GM21390 (cell line): ENCODE measurements around the gene SEMA6A.
A peak's percentile ranks its signal among the peaks of the same experiment; 100 is the strongest.

Experiments
- ATAC-seq: cut with Tn5 transposase; IDR thresholded peaks from one replicate; pipeline ENCODE4 v1.9.1; 2021; ENCODE audit not compliant: unreplicated experiment

The SEMA6A gene

GRCh38 chr5:116498503-116499048 lies 76.0 kb downstream of the SEMA6A start:
- no peak for ATAC-seq

DNA sequence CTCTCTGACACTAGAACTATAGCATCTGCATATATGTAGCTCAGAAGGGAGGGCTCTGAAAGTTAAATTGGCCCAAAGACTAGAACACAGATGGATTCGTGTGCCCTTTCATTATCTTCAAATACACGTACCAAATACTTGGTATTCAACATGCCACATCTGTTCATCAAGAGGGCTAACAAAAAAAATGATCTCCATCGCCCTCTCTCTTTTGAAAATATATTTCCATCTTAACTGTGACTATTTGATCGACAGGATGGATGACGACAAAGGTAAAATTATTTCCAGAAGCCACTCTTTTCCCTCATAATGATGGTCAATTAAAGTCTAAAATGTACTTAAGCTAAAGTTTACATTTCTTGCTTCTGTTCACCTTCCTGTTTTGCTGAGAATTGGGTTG lies 77.0 kb downstream of the SEMA6A start:
- no peak for ATAC-seq

DNA sequence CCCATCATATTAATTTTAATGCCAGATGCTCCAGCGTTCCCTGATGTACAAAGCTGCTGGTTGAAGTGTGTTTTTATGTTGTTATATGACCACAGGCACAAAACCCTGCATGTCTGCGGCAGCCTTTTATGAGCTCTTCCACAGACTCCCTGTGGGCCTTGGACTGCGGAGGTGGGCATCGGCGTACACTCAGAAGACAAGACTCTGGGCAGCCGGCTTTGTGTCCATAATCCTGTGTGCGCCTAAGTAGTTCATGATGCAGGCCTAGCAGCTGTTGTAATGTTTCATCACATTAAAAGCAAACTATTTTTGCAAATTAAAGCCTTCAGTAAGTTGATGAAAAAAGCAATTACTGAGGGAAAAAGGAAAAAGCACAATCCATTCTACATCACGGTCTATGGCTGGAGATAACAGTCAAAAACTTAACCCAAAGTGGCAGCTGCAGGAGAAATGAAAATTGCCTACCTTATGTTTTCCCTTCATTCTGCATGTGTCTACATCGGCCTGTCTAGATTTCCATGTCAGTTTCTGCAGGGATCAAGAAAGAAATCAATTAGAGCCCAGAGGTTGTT lies 78.8 kb downstream of the SEMA6A start:
- ATAC-seq = no peak

GRCh38 chr5:116494784-116495450 lies 79.7 kb downstream of the SEMA6A start:
- ATAC-seq = no peak

DNA sequence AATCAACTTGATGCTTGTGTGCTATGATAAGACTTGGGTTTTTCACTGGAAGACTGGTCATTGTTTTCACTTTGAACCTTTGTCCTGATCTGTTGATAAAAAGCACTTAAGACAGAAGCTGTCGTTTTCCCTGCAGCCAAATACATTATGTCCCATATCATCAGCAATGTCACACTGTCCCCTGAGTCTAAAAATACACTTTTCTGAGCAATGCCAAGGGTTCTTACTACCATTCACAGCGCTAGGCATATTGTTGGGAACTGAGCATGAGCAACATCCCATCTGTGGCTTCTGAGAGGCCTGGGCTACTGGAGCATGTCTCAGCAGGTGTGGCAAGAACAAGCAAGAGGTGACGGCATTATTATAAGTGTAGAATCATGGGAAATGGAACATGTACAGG lies 81.8 kb downstream of the SEMA6A start:
- no peak for ATAC-seq

- ATAC-seq = peak; percentile 68
Measured at GRCh38 chr5:116492016-116492623, 82.5 kb downstream of the SEMA6A start.

- no peak for ATAC-seq
Measured at GRCh38 chr5:116488356-116489041, 86.1 kb downstream of the SEMA6A start.

DNA sequence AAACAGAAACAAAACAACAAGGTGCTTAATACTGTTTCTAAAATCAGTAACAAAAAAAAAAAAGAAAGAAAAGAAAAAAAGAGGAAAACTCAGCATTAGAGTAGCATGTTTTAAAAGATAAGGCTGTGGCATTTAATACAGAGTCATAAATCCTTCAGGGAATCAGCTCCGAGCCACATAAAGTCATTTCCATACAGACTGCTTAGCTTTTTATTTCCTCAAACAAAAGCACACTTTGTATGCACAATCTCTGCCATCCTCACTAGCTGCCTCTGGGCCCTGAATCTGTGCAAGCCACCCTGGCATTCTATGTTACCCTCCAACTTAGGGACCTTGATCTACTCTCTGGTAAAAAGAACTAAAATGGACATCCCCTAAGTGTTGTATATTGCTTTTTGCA lies 87.6 kb downstream of the SEMA6A start:
- ATAC-seq = no peak

DNA sequence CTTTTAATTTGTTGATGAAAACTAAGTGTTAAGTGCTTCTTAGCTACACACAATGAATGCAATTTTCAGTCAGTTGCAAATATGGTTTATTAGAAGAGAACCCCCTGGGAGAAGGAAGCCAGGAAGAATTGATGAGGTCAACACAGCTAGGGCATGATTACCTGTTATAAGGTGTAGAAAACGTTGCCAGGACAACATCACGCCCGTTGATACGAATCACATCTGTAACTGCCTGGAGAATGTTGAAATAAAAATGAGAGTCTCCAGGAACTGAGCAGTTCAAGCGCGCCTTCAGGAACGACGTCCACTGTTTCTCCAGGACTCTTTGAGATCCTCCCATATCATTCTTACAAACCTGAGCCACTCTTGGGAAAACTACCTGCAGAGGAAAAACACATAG lies 88.0 kb downstream of the SEMA6A start:
- no peak for ATAC-seq

DNA sequence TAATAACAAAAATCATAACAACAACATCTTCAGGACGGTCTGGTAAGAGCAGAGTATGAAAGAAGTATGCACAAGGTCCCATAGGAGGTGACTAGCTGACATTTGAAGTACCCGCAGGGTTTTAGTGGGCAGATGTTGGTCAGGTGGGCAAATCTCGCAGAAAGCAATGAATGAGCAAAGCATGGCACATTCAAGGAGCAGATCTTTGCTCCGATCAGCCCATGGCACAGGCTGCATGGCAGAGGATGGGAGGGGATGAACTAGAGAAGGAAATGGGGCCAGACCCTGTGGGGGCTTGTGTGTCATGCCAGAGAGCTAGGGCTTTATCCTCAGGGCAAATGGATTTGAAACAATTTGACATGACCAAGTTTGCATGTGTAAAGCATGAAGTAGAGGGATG lies 90.0 kb downstream of the SEMA6A start:
- ATAC-seq = no peak

DNA sequence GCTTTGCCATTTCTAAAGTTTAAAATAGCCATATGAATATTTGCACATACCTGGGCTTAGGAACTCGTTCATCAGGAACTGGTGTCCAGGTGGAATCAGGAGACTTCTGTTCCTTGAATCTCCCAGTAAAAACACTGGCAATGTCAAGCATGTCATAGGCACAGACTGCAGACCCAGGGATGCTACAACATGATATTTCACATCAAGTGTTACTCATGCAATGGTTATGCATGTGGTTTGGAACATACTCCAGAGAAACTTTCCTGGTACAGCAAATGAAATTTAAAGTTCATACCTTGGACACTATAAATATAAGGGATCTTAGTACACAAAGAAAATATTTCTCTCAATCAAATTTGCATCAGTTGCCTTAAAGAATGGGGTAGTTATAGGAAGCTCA lies 92.2 kb downstream of the SEMA6A start:
- ATAC-seq = no peak

GRCh38 chr5:116480894-116481510 lies 93.6 kb downstream of the SEMA6A start:
- ATAC-seq = no peak

DNA sequence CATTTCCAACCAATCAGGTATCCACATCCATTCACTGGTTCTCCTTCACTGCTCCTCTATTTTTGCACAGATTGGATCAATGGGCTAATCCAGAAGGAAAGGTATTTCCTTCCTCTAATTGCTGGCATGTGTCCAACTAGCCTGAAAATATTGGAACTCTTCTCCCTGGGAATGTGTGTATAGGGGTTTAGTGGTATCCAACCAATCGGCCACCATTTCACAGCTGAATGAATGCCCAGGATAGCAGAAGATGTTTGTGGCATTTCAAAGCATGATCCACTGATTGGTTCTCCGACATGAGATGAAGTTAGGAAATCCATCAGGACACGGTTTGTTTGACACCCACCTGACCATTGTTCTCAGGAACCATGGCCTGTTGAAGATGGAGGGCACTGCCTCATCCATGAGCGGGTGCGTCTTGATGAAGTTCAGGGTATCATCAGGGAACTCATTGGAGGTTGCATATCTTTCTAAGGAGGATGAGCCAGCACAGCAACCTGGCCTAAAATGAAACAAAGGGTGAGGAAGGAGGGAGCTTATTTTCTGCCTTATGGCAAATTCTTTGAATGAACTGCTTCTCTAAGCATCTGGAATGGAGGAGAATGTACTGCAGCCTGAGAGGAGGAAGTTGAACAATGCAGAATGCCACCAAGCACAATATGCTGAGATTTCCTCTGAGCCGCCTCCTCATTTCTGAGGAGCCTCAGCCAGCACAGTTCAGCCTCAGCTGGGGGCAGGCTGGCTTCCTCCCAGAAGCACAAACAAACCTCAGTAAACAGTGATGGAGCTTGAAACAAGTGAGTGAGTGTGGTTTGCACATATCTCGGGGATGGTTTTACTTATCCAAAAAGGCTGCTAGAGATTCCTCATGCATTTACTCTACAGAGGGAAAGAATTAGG lies 94.6 kb downstream of the SEMA6A start:
- ATAC-seq = no peak

DNA sequence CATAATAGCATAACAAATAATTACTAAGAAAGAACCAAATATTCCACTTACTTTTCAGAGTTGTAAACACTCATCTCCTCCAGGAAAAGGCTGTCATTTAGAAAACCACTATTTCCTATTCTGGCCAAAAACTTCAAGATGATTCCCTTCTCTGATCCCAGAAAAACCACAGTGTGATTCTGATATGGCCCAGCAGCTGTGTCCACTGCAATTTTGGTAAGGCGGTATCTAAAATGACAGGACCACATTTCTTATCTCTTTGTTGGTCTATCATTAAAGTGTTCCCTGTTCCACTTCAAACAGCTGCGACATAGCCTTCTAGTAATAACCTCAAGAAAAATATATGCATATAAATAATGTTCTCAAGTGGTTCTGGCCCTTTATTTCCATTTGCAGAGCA lies 96.1 kb downstream of the SEMA6A start:
- no peak for ATAC-seq

- no peak for ATAC-seq
Measured at GRCh38 chr5:116476897-116477537, 97.6 kb downstream of the SEMA6A start.

DNA sequence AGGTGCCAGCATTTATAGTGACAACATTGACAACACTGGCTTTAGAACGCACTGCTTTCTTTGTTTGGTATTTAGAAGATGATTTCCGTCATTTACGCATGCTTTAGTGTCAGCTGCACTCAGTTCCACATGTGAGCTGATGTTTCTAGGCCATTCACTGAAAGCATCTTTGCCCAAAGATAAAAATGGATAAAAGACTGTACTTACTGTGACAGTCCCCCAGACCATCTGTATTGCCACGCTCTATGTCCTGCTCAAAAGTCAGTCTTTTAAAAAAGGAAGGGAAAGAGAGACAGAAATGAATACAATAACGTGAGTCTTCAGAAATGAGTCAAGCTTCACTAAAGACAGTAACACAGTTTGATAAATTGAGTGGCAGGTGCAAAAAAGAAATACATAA lies 99.3 kb downstream of the SEMA6A start:
- no peak for ATAC-seq

- ATAC-seq = no peak
Measured at GRCh38 chr5:116473706-116474105, 100.9 kb downstream of the SEMA6A start.

DNA sequence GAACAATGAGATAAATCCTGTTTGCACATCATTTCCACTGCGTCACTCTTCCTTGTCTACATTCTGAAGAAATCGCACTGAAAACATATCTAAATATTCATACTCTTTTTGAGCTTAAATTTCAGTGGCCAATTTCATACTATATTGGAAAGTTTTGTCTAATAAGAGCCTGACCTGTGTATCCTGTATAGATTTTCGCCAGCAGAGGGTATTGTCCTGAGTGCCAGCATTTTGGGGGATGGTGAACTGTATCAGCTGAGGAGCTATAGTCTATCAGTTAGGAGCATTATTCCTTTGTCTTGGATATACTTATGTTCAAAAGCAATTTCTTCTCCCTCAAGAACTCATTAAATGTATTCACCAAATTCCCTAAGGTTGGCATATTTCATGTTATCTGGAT lies 102.3 kb downstream of the SEMA6A start:
- no peak for ATAC-seq

- ATAC-seq = no peak
Measured at GRCh38 chr5:116469631-116470030, 105.0 kb downstream of the SEMA6A start.

DNA sequence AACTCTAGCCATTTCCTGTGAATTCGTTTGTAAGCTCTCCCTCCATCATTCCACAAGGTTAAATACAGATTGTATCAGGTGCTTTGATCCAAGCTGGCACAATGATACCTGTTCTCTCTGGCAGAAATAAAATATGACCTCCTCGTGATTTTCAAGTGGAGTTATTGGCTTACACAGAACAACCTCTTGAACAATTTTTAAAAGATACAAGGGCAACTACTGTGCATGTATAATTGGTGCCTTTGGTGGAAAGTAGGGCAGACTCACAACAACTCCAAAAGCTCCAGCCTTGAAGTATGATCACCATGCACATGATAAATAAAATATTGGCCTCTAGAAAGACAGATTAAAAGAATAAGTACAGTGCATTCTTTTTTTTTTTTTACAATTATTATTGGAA lies 106.0 kb downstream of the SEMA6A start:
- ATAC-seq = no peak
